NCI-H2107 treated with DMSO at 0.1 percent for 48 hours (cell line): ENCODE measurements around the gene PFDN6.
"Not testable (repeated sequence)": the region's sequence is repeated elsewhere in the genome, so short reads cannot be mapped to it uniquely, and the experiment has no call there.

Experiments
- DNase-seq: peaks from one replicate; lab custom pipeline; 2025; ENCODE audit not compliant: unreplicated experiment; lab: John Stamatoyannopoulos, UW

PFDN6 gene

GRCh38 chr6:33273129-33273923 is 16.1 kb upstream of the PFDN6 start:
- no peak for DNase-seq

DNA sequence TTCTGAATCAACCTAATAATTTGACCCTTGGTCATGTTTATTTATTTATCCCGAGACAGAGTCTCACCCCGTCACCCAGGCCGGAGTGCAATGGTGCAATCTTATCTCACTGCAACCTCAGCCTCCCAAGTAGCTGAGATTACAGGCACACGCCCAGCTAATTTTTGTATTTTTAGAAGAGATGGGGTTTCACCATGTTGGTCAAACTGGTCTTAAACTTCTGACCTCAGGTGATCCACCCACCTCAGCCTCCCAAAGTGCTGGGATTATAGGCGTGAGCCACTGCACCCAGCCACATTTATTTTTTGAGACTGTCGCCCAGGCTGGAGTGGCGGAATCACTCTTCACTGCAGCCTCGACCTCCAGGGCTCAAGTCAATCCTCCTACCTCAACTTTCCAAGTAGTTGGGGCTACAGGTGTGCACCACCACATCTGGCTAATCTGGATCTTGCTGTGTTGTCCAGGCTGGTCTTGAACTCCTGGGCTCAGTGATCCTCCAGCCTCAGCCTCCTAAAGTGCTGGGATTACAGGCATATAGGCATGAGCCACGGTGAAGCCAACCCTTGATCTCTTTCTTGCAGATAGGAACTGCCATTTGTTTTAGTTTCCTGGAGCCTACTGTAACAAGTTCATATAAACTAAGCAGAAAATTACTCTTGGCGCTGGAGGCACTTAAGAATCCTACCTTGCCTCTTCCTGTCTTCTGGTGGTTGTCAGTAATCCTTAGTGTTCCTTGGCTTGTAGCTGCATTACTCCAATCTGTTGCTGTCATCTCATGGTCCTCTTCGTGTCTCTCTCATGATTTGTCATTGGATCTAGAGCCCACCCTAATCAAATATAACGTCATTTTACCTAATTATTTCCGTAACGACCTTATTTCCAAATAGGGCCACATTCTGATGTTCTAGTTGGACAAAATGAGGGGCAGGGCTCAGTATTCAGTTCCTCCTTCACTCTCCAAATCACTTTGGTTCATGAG is 15.2 kb upstream of the PFDN6 start:
- no peak for DNase-seq

- not testable (repeated sequence) for DNase-seq
Observed at GRCh38 chr6:33275795-33276580, 13.4 kb upstream of the PFDN6 start.

DNA sequence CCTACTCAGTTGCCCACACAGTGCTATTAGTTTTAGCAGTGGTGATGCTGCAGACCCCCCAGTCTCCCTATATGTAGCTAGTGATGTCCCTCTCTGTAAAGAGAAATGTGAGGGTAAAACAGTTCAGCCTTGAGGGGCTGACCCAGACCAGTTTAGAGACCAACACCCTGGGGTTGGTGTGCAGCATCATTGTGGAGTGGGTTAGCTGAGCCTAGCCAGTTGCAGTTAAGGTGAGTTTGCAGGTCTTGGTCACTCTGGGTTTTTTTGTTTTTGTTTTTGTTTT is 12.9 kb upstream of the PFDN6 start:
- no peak for DNase-seq

DNA sequence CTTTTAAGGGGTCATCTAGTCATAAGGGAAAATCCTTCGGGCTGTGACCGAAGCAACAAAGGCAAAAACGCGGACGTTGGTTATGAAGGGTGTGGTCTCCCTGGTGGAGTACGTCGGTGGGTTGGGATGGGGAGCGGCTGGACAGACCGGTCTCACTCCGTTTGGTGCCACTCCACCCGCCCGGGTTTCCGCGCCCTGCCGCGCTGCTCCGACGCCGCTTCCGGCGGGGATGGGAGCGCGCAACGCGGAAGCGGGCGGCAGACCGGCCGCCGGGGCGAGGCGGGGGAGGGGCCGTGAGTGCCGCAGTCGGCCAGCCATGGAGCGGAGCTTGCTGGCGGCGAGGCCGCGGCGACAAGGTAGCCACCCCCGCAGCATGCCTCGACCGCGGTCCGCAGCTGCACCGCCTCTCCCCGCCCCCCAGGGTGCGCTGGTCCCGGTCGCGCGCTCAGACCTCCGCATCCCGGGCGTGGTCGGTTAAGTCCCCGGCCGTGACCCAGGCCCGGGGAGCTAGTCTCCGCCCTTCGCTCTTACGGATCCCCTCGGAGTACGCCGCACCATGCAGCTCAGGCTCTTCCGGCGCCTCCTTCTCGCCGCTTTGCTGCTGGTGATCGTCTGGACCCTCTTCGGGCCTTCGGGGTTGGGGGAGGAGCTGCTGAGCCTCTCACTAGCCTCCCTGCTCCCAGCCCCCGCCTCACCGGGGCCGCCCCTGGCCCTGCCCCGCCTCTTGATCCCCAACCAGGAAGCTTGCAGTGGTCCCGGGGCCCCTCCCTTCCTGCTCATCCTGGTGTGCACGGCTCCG is 12.3 kb upstream of the PFDN6 start, which contains the start of gene B3GALT4:
TSS of gene B3GALT4 (plus strand) at position 260 of the 799 bp plus-strand sequence. CDS start at position 557, 297 bp downstream.
- DNase-seq, result peak; percentile 0

GRCh38 chr6:33277663-33278391 is 11.6 kb upstream of the PFDN6 start:
- DNase-seq, result no peak

GRCh38 chr6:33278392-33278741 is 11.0 kb upstream of the PFDN6 start:
- DNase-seq, result no peak

GRCh38 chr6:33278810-33279209 is 10.6 kb upstream of the PFDN6 start:
- no peak for DNase-seq

- no peak for DNase-seq
Observed at GRCh38 chr6:33279257-33279695, 10.1 kb upstream of the PFDN6 start.

- DNase-seq, result peak; percentile 42
Observed at GRCh38 chr6:33279971-33280511, 9.4 kb upstream of the PFDN6 start.

- no peak for DNase-seq
Observed at GRCh38 chr6:33280539-33280938, 8.9 kb upstream of the PFDN6 start.

DNA sequence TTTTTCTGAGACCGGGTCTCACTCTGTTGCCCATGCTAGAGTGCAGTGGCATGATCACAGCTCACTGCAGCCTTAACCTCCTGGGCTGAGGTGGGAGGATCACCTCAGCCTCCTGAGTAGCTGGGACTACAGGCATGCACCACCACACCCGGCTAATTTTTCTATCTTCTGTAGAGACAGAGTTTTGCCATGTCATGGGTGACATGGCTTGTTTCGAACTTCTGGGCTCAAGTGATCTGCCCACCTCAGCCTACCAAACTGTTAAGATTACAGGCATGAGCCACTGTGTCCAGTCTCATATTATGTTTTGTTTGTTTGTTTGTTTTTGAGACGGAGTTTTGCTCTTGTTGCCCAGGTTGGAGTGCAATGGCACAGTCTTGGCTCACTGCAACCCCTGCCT is 4.2 kb upstream of the PFDN6 start:
- DNase-seq, result not testable (repeated sequence)

DNA sequence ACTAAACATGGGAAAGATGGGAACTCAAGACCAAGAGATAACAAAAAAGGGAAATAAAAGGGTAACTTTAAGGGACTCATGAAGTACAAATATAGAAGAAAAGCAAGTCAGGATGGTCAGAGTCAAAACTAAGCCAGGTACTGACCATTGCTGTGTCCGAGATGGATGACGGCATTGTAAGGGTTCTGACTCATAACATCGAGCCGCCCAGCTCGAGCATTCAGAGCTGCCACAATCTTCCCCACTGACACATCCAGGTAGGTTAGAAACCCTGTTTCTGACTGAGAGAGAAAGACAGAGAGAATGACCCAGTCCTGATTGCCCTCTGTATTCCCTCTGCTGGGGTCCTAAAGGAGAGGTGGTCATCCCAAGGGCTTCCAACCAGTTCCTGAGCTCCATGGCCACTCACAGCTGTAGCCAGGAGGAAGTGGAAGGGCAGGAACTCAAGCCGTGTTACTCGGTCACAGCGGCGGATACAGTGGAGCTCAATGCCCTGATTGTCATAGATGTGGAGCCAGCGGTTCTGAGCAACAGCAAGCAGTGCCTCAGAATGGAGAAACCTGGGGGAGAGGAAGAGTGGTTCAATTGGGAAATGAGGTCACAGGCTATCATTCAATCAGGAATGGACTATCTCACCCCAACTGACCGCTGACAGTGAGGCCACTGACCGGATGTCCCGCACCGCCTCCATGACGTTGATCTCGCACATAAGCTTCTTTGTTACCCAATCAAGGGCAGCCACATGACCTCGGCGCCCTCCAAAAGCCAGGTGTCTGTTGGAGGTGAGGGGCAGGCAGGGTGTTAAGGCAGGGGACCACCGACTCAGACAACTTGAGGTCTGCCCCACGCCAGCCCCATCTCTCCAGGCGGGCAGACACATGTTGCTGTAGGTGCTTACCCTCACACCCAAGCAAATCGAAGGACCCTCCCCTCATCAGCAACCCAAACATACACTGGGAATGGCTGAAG is 2.2 kb upstream of the PFDN6 start:
- DNase-seq, result no peak

DNA sequence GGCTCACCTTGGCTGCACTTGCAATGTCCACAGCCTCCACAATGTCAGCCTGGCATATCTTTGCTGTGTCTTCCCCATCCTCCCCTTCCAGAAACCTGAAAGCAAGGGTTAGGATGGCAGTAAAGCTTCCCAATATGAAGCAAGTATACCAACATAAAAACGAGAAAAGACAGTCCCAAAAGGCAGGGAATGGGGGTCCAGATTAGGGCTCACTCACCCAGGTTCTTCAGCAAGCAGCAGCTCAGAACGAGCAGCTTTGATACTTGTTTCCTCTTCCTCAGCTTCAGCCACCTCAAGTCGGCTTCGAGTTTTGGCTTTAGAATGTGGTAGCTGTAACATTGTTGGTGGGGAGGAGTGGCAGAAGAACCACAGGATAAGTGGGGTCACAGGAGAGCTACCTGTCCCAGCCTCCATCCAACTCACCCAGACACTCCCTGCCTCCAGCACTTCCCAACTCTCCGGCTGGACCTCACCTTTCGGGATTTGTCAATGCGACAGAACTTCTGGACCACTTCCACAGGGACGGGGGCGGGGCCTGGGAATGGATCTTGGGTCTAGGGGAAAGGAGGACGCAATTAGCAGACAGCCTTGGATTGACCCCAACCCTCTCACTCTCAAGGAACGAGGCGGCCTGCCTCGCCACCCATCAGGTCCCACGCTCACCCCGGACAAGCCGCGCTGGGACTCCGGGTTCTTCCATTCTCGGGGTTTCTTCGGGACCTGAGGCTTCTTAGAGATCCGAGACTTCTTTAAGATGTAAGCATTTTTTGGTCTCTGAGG is 1.1 kb upstream of the PFDN6 start:
- DNase-seq, result no peak

DNA sequence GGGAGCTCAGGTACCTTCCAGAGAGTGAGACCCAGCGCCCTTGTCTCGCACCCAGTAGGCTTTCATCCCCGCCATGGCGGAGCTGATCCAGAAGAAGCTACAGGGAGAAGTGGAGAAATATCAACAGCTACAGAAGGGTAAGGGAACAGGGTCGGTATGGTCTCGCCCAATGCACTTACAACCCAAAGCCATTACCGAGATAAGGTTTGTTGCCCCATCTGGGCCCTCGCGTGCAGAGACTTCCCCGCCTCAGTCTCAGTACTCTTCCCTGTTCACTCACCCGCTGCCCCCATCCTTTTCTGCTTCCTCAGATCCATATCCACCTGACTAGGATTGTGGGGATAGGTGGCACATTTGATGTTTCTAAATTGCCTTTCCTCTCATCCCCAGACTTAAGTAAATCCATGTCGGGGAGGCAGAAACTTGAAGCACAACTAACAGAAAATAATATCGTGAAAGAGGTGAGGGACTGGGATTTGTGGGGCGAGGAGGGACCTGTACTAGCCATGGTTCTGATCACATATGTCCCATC is 449 bp downstream of the PFDN6 start:
- no peak for DNase-seq

- no peak for DNase-seq
Observed at GRCh38 chr6:33290459-33290858, 1.1 kb downstream of the PFDN6 start.

DNA sequence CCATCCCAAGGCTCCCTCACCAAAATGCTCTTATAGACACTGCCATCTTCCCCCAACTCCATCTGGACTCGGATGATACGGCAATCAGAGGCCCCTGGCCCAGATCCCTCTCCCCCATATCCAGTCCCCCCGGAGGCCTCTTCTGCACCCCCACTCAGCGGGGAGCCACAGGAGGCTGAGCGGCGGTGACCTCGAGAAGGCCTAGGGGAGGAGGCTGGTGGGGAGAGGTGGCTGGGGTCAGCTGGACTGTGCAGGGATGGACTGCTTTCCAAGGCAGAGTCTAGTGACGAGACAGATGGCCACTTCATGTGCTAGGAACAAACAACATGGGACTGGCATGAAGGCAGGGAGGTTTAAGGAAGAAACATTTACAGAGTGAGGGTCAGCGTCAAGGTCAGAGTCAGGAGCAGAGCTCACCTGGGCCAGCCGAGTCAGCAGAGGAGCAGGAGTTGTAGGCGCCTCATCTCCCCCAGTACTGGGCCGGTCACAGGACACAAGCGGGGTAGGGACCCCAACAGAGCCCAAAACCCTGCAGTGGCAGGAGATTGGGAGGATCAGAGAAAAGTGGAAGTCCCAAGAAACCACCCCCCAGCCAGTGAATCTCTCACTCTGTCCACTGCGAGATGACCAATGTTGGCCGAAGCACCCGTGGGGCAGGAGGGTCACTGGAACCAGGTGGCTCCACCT is 3.7 kb downstream of the PFDN6 start:
- no peak for DNase-seq
